GM12878 (cell line): ENCODE results near the gene NDUFC1. TPM values are rescaled to one million over a fixed set of nuclear protein-coding genes. Genes with fewer than 3 reads are reported as not detected.

Experiments
- ATAC-seq: fragments of 200-7000 bp; cut with Tn5 transposase; 3 replicates; pipeline ENCODE4 v1.9.1; 2020; ENCODE audit warnings: mild to moderate bottlenecking, moderate library complexity
- BruUV-seq: library from RNA; stranded (reverse); fragments of 400-500 nt; replicated peaks from 2 replicates; lab custom pipeline; 2021; lab: Mats Ljungman, UMichigan
- CTCF ChIA-PET: fragments of 300-600 bp; sonication (Branson Sonifier 250); formaldehyde crosslinking; extraction: SDS; loops from one replicate; lab custom pipeline; 2021; ENCODE audit warnings: inconsistent platforms; lab: Yijun Ruan, JAX
- POLR2A ChIA-PET: fragments of 350-600 bp; formaldehyde crosslinking; extraction: SDS; loops from one replicate; lab custom pipeline; 2021; ENCODE audit warnings: inconsistent platforms; lab: Charles Lee
- RAD21 ChIA-PET: fragments of 300-600 bp; sonication (Branson Sonifier 250); formaldehyde crosslinking; loops from one replicate; lab custom pipeline; 2023; ENCODE audit warnings: antibody characterized with exemption; ENCODE audit not compliant: unreplicated experiment; lab: Charles Lee
- SMC1A ChIA-PET: fragments of 300-600 bp; sonication (Branson Sonifier 250); formaldehyde crosslinking; loops from one replicate; lab custom pipeline; 2023; ENCODE audit not compliant: unreplicated experiment, uncharacterized antibody; lab: Charles Lee
- DNase-seq: peaks from one replicate; pipeline ENCODE4 v3.0.0-alpha.2; 2011; ENCODE audit warnings: low read depth, low spot score
- FAIRE-seq: peaks from 3 replicates; lab custom pipeline; 2011; peaks lifted over from hg19 to GRCh38; lab: Jason Lieb, UNC
- H2AFZ ChIP-seq: 2 replicates; pipeline ENCODE4 v1.6.0; 2011; ENCODE audit warnings: low read depth, low read length, control low read depth; ENCODE audit not compliant: control insufficient read depth
- H3K27ac ChIP-seq: 2 replicates; pipeline ENCODE4 v1.5.1; 2011; ENCODE audit warnings: control low read depth; ENCODE audit not compliant: control insufficient read depth, insufficient read depth
- H3K27me3 ChIP-seq, 2 experiments: replicated peaks in 1 of 2; 2 replicates each; pipeline versions ENCODE4 v1.6.0 to v1.6.1; 2011; ENCODE audit warnings: low read length in 1 of 2; ENCODE audit not compliant: control insufficient read depth in 2 of 2, insufficient read depth in 2 of 2
- H3K36me3 ChIP-seq, 2 experiments: 2 replicates each; pipeline ENCODE4 v1.5.1; 2011; ENCODE audit warnings: low read length in 1 of 2; ENCODE audit not compliant: control insufficient read depth in 2 of 2, insufficient read depth in 2 of 2
- H3K4me1 ChIP-seq: 2 replicates; pipeline ENCODE4 v1.6.1; 2011; ENCODE audit warnings: mild to moderate bottlenecking, low read length, moderate library complexity, mixed read lengths; ENCODE audit not compliant: control insufficient read depth, insufficient read depth
- H3K4me2 ChIP-seq: 2 replicates; pipeline ENCODE4 v1.6.0; 2011; ENCODE audit warnings: control low read depth; ENCODE audit not compliant: control insufficient read depth, insufficient read depth
- H3K4me3 ChIP-seq: fragments of 200-600 bp; sonication (generic); 2 replicates; pipeline ENCODE4 v1.5.1; 2016
- H3K79me2 ChIP-seq: 2 replicates; pipeline ENCODE4 v1.6.0; 2011; ENCODE audit warnings: low read length; ENCODE audit not compliant: control insufficient read depth, insufficient read depth
- H3K9ac ChIP-seq: 2 replicates; pipeline ENCODE4 v1.8.0; 2011; ENCODE audit warnings: low read length, control low read depth, mixed read lengths; ENCODE audit not compliant: control insufficient read depth, insufficient read depth
- H3K9me3 ChIP-seq: replicated peaks from 3 replicates; pipeline ENCODE4 v1.5.1; 2011; ENCODE audit warnings: mild to moderate bottlenecking, low read length; ENCODE audit not compliant: control insufficient read depth, insufficient read depth
- H4K20me1 ChIP-seq: 2 replicates; pipeline ENCODE4 v1.6.0; 2011; ENCODE audit not compliant: control insufficient read depth, insufficient read depth
- CHD2 ChIP-seq: IDR thresholded peaks from 2 replicates; pipeline ENCODE4 v1.6.1; 2011; ENCODE audit warnings: low read depth, low read length, improper control_type of control experiment, borderline replicate concordance
- EP300 ChIP-seq, 2 experiments: fragments of 150-350 bp in 1 of 2; IDR thresholded peaks; 2 replicates each; pipeline ENCODE4 v1.6.1; 2011 to 2012; ENCODE audit warnings: low read depth in 2 of 2, low read length in 2 of 2, borderline replicate concordance in 1 of 2, improper control_type of control experiment in 1 of 2, inconsistent platforms in 1 of 2; ENCODE audit not compliant: control insufficient read depth in 1 of 2
- GATAD2B ChIP-seq: fragments of 450-650 bp; conservative IDR thresholded peaks from 2 replicates; pipeline ENCODE4 v1.6.1; 2017; ENCODE audit warnings: low read depth, mild to moderate bottlenecking, moderate library complexity
- MYB ChIP-seq: fragments of 150-350 bp; IDR thresholded peaks from 2 replicates; pipeline ENCODE4 v1.6.1; 2014; ENCODE audit warnings: mild to moderate bottlenecking, low read depth, low read length, borderline replicate concordance
- TCF12 ChIP-seq: IDR thresholded peaks from 2 replicates; pipeline ENCODE4 v1.6.1; 2011; ENCODE audit warnings: low read depth, mild to moderate bottlenecking, low read length
- WGBS: methylation state at CpG from one replicate; pipeline ENCODE4 v1.1.6; 2016; ENCODE audit warnings: low lambda C conversion rate; ENCODE audit not compliant: insufficient replicate concordance, insufficient coverage; ENCODE audit errors: missing lambda C conversion rate; 5-methylcytosine and 5-hydroxymethylcytosine counted together
- in situ Hi-C: fragments of 300-500 bp; cut with MboI; formaldehyde crosslinking; loops from 9 replicates; pipeline ENCODE4 v1.14.3; 2018; ENCODE audit warnings: mixed read lengths
- intact Hi-C: fragments of 100-400 bp; cut with micrococcal nuclease; formaldehyde crosslinking; loops from one replicate; pipeline ENCODE4 v1.14.2; 2022; ENCODE audit not compliant: unreplicated experiment
- polyA plus RNA-seq, 11 experiments: library from polyadenylated mRNA; depleted of rRNA in 4 of 11; unstranded in 6 of 11; stranded (reverse) in 5 of 11; fragments of >200 nt; fragmentation: Nextera tagmentation in 4 of 11; fragmentation: Illumina TruSeq in 1 of 11; extraction: Ambion mirVana in 4 of 11; extraction: Trizol in 1 of 11; gene quantifications; 1 replicate in 1 of 11; 2 replicates in 10 of 11; pipeline versions ENCODE4 v1.2.1 to v1.2.3, GENCODE V29; 2011 to 2016; ENCODE audit warnings: inconsistent platforms in 2 of 11, missing spikeins in 2 of 11, low read depth in 1 of 11
- total RNA-seq, 4 experiments: library from RNA; depleted of rRNA in 3 of 4; stranded (reverse); fragments of >200 nt in 3 of 4; fragmentation: Illumina TruSeq in 1 of 4; extraction: Trizol in 1 of 4; gene quantifications; 2 replicates each; pipeline versions ENCODE4 v1.2.1 to v1.2.3, GENCODE V29; 2013 to 2021
- TF ChIP-seq, protein P1 (sequence below): IDR thresholded peaks from 2 replicates; pipeline ENCODE4 v1.6.1; 2012; ENCODE audit warnings: low read length, inconsistent platforms
- TF ChIP-seq, protein P2 (sequence below): fragments of 450-650 bp; IDR thresholded peaks from 2 replicates; pipeline ENCODE4 v1.6.1; 2018; ENCODE audit warnings: mild to moderate bottlenecking, low read depth, moderate library complexity; ENCODE audit not compliant: partially characterized antibody

The NDUFC1 gene
- total and polyA plus RNA-seq, 10 of the 15 experiments (the other 5 are each of a cell fraction or from before 2014, with no cell fraction given), result 25.5 to 242 (median 68.9) TPM

DNA sequence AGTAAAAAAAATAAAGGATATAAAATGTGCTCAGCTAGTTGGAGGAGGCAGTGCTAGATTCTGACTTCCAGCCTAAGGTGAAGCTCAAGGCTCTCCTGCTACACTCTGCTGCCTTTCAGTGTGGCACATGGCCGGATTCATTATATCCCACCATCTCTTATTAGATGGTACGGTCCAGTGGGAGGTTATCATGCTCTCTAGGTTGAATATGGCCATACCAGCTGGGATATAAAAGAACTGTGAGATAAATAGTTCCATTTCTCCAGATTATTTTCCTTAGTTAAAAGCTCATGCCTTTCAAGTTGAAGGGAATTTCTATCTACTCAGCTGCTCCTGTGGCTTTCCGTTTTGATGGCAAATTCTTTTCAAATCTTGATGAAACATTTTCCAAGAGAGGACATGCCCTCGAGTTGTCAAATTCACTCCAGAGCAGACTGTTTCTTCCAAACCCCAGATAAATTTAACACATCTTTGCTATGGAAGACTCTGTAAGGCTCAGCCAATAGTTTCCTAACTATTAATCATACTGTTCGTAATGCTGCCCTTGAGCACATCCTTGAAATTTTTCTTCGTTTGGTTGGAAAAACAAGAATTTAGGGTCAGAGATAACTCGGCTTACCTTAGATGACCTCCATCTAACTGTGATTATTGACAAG, 20.1 kb downstream of the NDUFC1 start:
- Histone ChIP-seq H4K20me1 (no peaks in the 10 kb centered on the region), H3K4me2 (no peak overlapping the region), H3K9me3 (peaks cover 2% of the 10 kb centered on the region; the same call in 2 of the 3 replicates), H3K9ac (no peak overlapping the region)
- SMC1A ChIA-PET, result interaction anchor here (1.5 kb wide), 1 partner anchor 14 kb away, joined by 3 read pairs; no protein-coding TSS in a partner anchor
- no peak for TF ChIP-seq TCF12
- no peak for TF ChIP-seq CHD2
- TF ChIP-seq GATAD2B, result no peak
- TF ChIP-seq, protein P1, sequence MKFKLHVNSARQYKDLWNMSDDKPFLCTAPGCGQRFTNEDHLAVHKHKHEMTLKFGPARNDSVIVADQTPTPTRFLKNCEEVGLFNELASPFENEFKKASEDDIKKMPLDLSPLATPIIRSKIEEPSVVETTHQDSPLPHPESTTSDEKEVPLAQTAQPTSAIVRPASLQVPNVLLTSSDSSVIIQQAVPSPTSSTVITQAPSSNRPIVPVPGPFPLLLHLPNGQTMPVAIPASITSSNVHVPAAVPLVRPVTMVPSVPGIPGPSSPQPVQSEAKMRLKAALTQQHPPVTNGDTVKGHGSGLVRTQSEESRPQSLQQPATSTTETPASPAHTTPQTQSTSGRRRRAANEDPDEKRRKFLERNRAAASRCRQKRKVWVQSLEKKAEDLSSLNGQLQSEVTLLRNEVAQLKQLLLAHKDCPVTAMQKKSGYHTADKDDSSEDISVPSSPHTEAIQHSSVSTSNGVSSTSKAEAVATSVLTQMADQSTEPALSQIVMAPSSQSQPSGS, result no peak
- TF ChIP-seq, protein P2, sequence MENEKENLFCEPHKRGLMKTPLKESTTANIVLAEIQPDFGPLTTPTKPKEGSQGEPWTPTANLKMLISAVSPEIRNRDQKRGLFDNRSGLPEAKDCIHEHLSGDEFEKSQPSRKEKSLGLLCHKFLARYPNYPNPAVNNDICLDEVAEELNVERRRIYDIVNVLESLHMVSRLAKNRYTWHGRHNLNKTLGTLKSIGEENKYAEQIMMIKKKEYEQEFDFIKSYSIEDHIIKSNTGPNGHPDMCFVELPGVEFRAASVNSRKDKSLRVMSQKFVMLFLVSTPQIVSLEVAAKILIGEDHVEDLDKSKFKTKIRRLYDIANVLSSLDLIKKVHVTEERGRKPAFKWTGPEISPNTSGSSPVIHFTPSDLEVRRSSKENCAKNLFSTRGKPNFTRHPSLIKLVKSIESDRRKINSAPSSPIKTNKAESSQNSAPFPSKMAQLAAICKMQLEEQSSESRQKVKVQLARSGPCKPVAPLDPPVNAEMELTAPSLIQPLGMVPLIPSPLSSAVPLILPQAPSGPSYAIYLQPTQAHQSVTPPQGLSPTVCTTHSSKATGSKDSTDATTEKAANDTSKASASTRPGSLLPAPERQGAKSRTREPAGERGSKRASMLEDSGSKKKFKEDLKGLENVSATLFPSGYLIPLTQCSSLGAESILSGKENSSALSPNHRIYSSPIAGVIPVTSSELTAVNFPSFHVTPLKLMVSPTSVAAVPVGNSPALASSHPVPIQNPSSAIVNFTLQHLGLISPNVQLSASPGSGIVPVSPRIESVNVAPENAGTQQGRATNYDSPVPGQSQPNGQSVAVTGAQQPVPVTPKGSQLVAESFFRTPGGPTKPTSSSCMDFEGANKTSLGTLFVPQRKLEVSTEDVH, result no peak
- no peak for TF ChIP-seq MYB
- TF ChIP-seq EP300 (IDR thresholded peaks at IDR 0.05; ENCODE audit: borderline replicate concordance in 1 of 2, control insufficient read depth in 1 of 2, low read depth in 2 of 2, low read length in 2 of 2), result no peak
- TF ChIP-seq, all 136 proteins: peak for 0
- no TSS peak for BruUV-seq
- Histone ChIP-seq H3K27ac (no peak overlapping the region), H3K4me1 (no peaks in the 10 kb centered on the region), H2AFZ (no peak overlapping the region), H3K36me3 (no peaks in the 10 kb centered on the region), H3K4me3 (no peak overlapping the region), H3K79me2 (no peaks in the 10 kb centered on the region), H3K27me3 (peaks cover 8 to 13% of the 10 kb centered on the region in 2 experiments)
- DNase-seq (no peak), FAIRE-seq (no peak), ATAC-seq (no peak)
- ChIA-PET POLR2A (no interaction called here), CTCF (interaction anchor here (0.7 to 2.0 kb wide), 4 partner anchors 13 to 181 kb away, joined by 3 to 9 read pairs (median 4); no protein-coding TSS in a partner anchor), RAD21 (no interaction called here)
- in situ Hi-C loops, result no loop called here
- 46% methylated on average over 7 of the region's 7 CpGs for WGBS
- intact Hi-C loops, result no loop called here
